Small intestine (tissue), 7 donors: ENCODE measurements around the gene NUP62CL. TPM values are rescaled to one million over a fixed set of nuclear protein-coding genes. Genes with fewer than 3 reads are reported as not detected.
"Not testable (repeated sequence)": the region's sequence is repeated elsewhere in the genome, so short reads cannot be mapped to it uniquely, and the experiment has no call there.

Experiments
- DNase-seq, 2 donors: peaks; one replicate each; pipeline versions ENCODE4 v3.0.0 to v3.0.0-alpha.2; 2013
- FAIRE-seq: peaks from 2 replicates; lab custom pipeline; 2012; peaks lifted over from hg19 to GRCh38; lab: Jason Lieb, UNC
- H3K27ac ChIP-seq, 3 donors: one replicate each; pipeline ENCODE4 v1.5.1; 2013; ENCODE audit warnings: low read length in 2 of 3, mild to moderate bottlenecking in 2 of 3, control low read depth in 1 of 3, inconsistent platforms in 1 of 3, low read depth in 1 of 3, moderate library complexity in 1 of 3
- H3K27me3 ChIP-seq, 3 donors: one replicate each; pipeline ENCODE4 v1.6.1; 2013; ENCODE audit warnings: low read length in 3 of 3, inconsistent platforms in 1 of 3; ENCODE audit not compliant: control insufficient read depth in 3 of 3, insufficient read depth in 3 of 3
- H3K36me3 ChIP-seq, 3 donors: one replicate each; pipeline ENCODE4 v1.6.1; 2013; ENCODE audit warnings: low read length in 3 of 3, inconsistent platforms in 1 of 3, low read depth in 1 of 3, mild to moderate bottlenecking in 1 of 3, moderate library complexity in 1 of 3; ENCODE audit not compliant: control insufficient read depth in 3 of 3, insufficient read depth in 2 of 3
- H3K4me1 ChIP-seq, 3 donors: one replicate each; pipeline ENCODE4 v1.6.1; 2013; ENCODE audit warnings: low read length in 2 of 3, inconsistent platforms in 1 of 3, low read depth in 1 of 3, mild to moderate bottlenecking in 1 of 3, moderate library complexity in 1 of 3; ENCODE audit not compliant: control insufficient read depth in 3 of 3, insufficient read depth in 2 of 3
- H3K4me3 ChIP-seq, 3 donors: one replicate each; pipeline ENCODE4 v1.5.1; 2013; ENCODE audit warnings: low read length in 3 of 3, control low read depth in 1 of 3, inconsistent platforms in 1 of 3, low read depth in 1 of 3, mild to moderate bottlenecking in 1 of 3, moderate library complexity in 1 of 3
- H3K9me3 ChIP-seq, 2 donors: one replicate each; pipeline ENCODE4 v1.6.1; 2013; ENCODE audit warnings: low read depth in 1 of 2, low read length in 1 of 2; ENCODE audit not compliant: control insufficient read depth in 2 of 2, insufficient read depth in 1 of 2
- WGBS, 3 donors: extraction: QIAGEN DNeasy Blood & Tissue Kit; methylation state at CpG; one replicate each; pipeline ENCODE4 v1.1.7; 2013; 5-methylcytosine and 5-hydroxymethylcytosine counted together
- polyA plus RNA-seq, 4 donors: library from polyadenylated mRNA; stranded (reverse) in 3 of 4; unstranded in 1 of 4; fragments of 200-250 nt in 3 of 4; fragments of 120-200 nt in 1 of 4; gene quantifications; one replicate each; pipeline versions ENCODE4 v1.2.1 to v1.2.3, GENCODE V29; 2013
- donor health status: healthy with polysubstance abuse.
- donor health status: control.
- donor health status: control.
- donor health status: Bipolar disorder and iron deficiency.
- donor health status: healthy.

Gene NUP62CL
- polyA plus RNA-seq, 4 donors = 1.6 to 9.7 (median 3.4) TPM

- not testable (repeated sequence) for H3K36me3 ChIP-seq, H3K27me3 ChIP-seq, H3K4me3 ChIP-seq, H3K4me1 ChIP-seq, H3K9me3 ChIP-seq, H3K27ac ChIP-seq, DNase-seq, FAIRE-seq
- 81 to 100% (median 83%) methylated on average over 3 to 4 of the region's 4 CpGs for WGBS, 3 donors
Observed at GRCh38 chrX:107157618-107158017, 48.6 kb downstream of the NUP62CL start.

- not testable (repeated sequence) for H3K9me3 ChIP-seq, H3K27me3 ChIP-seq, FAIRE-seq, DNase-seq, H3K27ac ChIP-seq, H3K36me3 ChIP-seq, H3K4me1 ChIP-seq
- 30 to 53% (median 43%) methylated on average over 9 to 30 of the region's 32 CpGs for WGBS, 3 donors
- peak overlapping the region in 1 of 3 donors; percentile 12 for H3K4me3 ChIP-seq
Observed at GRCh38 chrX:107155621-107156430, 50.4 kb downstream of the NUP62CL start.

GRCh38 chrX:107154787-107155620 is 51.2 kb downstream of the NUP62CL start:
- no peaks in the 10 kb centered on the region for H3K9me3 ChIP-seq
- DNase-seq = peak in 1 of 2 donors; percentile 2
- H3K4me1 ChIP-seq = no peaks in the 10 kb centered on the region
- no peak overlapping the region for H3K27ac ChIP-seq
- WGBS, 3 donors = 72 to 90% (median 84%) methylated on average over 6 of the region's 6 CpGs
- H3K36me3 ChIP-seq = no peaks in the 10 kb centered on the region
- no peaks in the 10 kb centered on the region for H3K27me3 ChIP-seq
- no peak overlapping the region for H3K4me3 ChIP-seq
- no peak for FAIRE-seq

GRCh38 chrX:107153005-107153404 is 53.2 kb downstream of the NUP62CL start:
- FAIRE-seq (no peak), DNase-seq (no peak)
- H3K4me1 ChIP-seq = no peaks in the 10 kb centered on the region
- H3K4me3 ChIP-seq = no peak overlapping the region
- WGBS, 3 donors = 74 to 96% (median 90%) methylated on average over 5 of the region's 5 CpGs
- H3K9me3 ChIP-seq = no peaks in the 10 kb centered on the region
- no peaks in the 10 kb centered on the region for H3K27me3 ChIP-seq
- no peak overlapping the region for H3K27ac ChIP-seq
- no peaks in the 10 kb centered on the region for H3K36me3 ChIP-seq

- no peaks in the 10 kb centered on the region for H3K9me3 ChIP-seq
- no peak overlapping the region for H3K4me3 ChIP-seq
- FAIRE-seq (no peak), DNase-seq (peak; percentile 4 to 48)
- no peaks in the 10 kb centered on the region for H3K4me1 ChIP-seq
- no peaks in the 10 kb centered on the region for H3K27me3 ChIP-seq
- H3K27ac ChIP-seq = no peak overlapping the region
- no peaks in the 10 kb centered on the region for H3K36me3 ChIP-seq
Observed at GRCh38 chrX:107146670-107147069, 59.6 kb downstream of the NUP62CL start.

- H3K27me3 ChIP-seq = no peaks in the 10 kb centered on the region
- DNase-seq = no peak
- H3K4me3 ChIP-seq = no peak overlapping the region
- H3K36me3 ChIP-seq = no peaks in the 10 kb centered on the region
- peak; percentile 47 for FAIRE-seq
- WGBS, 3 donors = 40 to 73% (median 67%) methylated on average over 1 of the region's 1 CpG
- H3K9me3 ChIP-seq = no peaks in the 10 kb centered on the region
- no peak overlapping the region for H3K27ac ChIP-seq
- no peaks in the 10 kb centered on the region for H3K4me1 ChIP-seq
Observed at GRCh38 chrX:107135965-107136307, 70.3 kb downstream of the NUP62CL start.

DNA sequence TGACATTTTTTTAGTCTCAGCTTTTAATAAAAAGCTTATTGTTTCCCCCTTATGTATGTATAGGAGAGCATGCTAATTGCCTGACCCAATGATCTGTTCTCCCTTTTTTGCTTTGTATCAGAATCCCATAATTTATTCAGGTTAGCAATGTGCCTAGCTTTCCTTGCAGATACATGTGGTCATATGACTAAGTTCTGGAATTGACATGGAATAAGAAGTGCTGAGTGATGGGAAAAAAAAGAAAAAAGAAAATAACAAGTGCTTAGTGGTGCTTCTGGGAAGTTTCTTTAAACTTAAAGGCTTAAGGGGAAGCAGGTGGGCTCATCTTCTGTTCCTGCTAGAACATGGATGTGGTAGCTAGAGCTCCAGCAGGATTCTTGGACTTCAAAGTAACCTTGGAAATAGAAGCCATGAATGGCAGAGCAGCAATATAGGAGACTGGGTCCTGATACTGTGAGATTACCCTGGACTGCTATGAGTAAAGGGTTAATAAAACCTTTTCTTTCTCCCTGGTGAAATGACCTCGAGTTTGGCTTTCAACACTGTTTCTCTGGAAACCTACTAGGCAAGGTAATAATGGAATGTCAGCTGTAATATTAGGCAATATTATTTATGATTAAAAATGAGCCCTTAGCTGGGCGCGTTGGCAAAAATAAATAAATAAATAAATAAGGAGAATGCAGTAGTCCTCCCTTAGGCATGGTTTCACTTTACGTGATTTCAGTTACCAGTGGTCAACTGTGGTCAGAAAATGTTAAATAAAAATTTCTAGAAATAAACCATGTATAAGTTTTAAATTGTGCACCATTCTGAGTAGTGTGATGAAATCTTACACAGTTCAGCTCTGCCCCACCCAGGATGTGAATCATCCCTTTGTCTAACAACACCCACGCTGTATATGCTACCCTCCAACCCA is 70.9 kb downstream of the NUP62CL start:
- no peaks in the 10 kb centered on the region for H3K36me3 ChIP-seq
- WGBS, 3 donors = 49 to 61% (median 52%) methylated on average over 5 of the region's 5 CpGs
- peak overlapping the region in 2 of 3 donors; percentile 21 to 54 for H3K27ac ChIP-seq
- H3K4me3 ChIP-seq = no peak overlapping the region
- no peaks in the 10 kb centered on the region for H3K27me3 ChIP-seq
- no peaks in the 10 kb centered on the region for H3K4me1 ChIP-seq
- FAIRE-seq = no peak
- no peaks in the 10 kb centered on the region for H3K9me3 ChIP-seq
- DNase-seq = peak; percentile 43 to 63

DNA sequence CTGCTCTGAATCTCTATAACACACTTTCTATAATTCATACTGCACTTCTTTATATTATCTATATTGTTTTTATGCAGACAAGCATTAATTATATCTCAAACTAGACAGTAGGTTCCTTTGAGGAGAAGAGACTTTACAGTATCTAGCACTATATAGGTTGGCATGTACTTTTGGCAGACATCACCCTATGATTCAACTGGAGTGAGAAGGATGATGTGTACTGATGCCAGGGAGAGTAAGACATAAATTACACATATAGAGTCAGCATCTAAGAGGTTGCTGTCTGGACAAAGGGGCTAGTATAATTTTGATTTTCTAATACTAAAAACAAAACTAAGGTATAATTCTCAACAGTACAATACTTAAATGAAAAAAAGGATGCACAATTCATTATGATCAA is 82.5 kb downstream of the NUP62CL start:
- H3K27me3 ChIP-seq = no peaks in the 10 kb centered on the region
- no peak for FAIRE-seq
- H3K27ac ChIP-seq = no peak overlapping the region
- H3K9me3 ChIP-seq = no peaks in the 10 kb centered on the region
- DNase-seq = no peak
- H3K4me3 ChIP-seq = no peak overlapping the region
- no peaks in the 10 kb centered on the region for H3K4me1 ChIP-seq
- H3K36me3 ChIP-seq = no peaks in the 10 kb centered on the region
